ENCODE data around the gene SLC35F1.

SLC35F1 gene

GRCh38 chr6:118333772-118334171, 426.7 kb downstream of the SLC35F1 start:
- H3K4me3 ChIP-seq (ENCODE audit: low read depth, low read length): no peak overlapping the region
- no peak for DNase-seq (ENCODE audit: low read depth)
- TF ChIP-seq, protein P1, sequence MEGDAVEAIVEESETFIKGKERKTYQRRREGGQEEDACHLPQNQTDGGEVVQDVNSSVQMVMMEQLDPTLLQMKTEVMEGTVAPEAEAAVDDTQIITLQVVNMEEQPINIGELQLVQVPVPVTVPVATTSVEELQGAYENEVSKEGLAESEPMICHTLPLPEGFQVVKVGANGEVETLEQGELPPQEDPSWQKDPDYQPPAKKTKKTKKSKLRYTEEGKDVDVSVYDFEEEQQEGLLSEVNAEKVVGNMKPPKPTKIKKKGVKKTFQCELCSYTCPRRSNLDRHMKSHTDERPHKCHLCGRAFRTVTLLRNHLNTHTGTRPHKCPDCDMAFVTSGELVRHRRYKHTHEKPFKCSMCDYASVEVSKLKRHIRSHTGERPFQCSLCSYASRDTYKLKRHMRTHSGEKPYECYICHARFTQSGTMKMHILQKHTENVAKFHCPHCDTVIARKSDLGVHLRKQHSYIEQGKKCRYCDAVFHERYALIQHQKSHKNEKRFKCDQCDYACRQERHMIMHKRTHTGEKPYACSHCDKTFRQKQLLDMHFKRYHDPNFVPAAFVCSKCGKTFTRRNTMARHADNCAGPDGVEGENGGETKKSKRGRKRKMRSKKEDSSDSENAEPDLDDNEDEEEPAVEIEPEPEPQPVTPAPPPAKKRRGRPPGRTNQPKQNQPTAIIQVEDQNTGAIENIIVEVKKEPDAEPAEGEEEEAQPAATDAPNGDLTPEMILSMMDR (IDR thresholded peaks at IDR 0.05; ENCODE audit: low read depth, low read length, missing control alignments): no peak

GRCh38 chr6:118334634-118335033, 427.6 kb downstream of the SLC35F1 start:
- TF ChIP-seq, protein P1 (IDR thresholded peaks at IDR 0.05; ENCODE audit: low read depth, low read length, missing control alignments): no peak
- no peak for DNase-seq (ENCODE audit: low read depth)
- H3K4me3 ChIP-seq (ENCODE audit: low read depth, low read length): no peak overlapping the region

- H3K4me3 ChIP-seq (ENCODE audit: low read depth, low read length): no peak overlapping the region
- no peak for DNase-seq (ENCODE audit: low read depth)
- TF ChIP-seq, protein P1 (IDR thresholded peaks at IDR 0.05; ENCODE audit: low read depth, low read length, missing control alignments): no peak
These were observed 428.3 kb downstream of the SLC35F1 start for GRCh38 chr6:118335325-118335816.

- TF ChIP-seq, protein P1 (IDR thresholded peaks at IDR 0.05; ENCODE audit: low read depth, low read length, missing control alignments): no peak
These were observed 437.1 kb downstream of the SLC35F1 start for GRCh38 chr6:118344014-118344670.

DNA sequence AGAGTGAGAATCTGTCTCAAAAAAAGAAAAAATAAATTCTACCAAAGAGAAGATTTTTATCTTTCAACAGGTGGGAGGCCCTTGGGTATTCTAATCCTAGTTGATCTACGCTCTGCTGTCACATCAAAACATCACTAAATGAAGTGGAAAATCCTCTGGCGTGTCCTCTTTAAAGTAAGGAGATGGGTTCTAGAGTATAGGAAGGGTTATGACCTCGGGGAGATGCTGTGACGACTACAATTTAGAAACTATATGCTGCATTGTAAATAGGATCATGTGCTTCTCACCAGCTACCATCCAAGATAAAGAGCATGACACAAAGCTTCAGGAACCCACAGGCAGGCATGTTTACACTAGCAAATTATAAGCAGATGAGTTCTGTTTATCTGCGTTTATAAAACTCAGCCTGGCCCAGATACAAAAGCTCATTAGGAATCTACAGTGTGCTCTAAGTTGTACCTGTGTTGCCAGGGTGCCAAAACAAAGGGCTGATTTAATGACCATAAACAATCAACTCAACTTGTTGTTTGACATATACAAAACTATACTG, 443.9 kb downstream of the SLC35F1 start:
- H3K4me3 ChIP-seq (ENCODE audit: low read depth, low read length): no peak overlapping the region
- no peak for DNase-seq (ENCODE audit: low read depth)
- TF ChIP-seq, protein P1 (IDR thresholded peaks at IDR 0.05; ENCODE audit: low read depth, low read length, missing control alignments): no peak

More at GRCh38 chr6:118344014-118344670, 437.1 kb downstream of the SLC35F1 start:
- DNase-seq (ENCODE audit: low read depth): no peak
- no peak overlapping the region for H3K4me3 ChIP-seq (ENCODE audit: low read depth, low read length)

GRCh38 chr6:118353564-118353963, 446.5 kb downstream of the SLC35F1 start:
- TF ChIP-seq, protein P1 (IDR thresholded peaks at IDR 0.05; ENCODE audit: low read depth, low read length, missing control alignments): no peak
- H3K4me3 ChIP-seq (ENCODE audit: low read depth, low read length): no peak overlapping the region
- no peak for DNase-seq (ENCODE audit: low read depth)
